Duodenal mucosa (tissue), 2 donors: ENCODE results near the gene IL1RAPL2.

ENCODE experiments used
- H3K27ac ChIP-seq: one replicate; pipeline ENCODE4 v1.7.0; 2013; ENCODE audit warnings: low read depth, low read length
- H3K27me3 ChIP-seq, 2 donors: one replicate each; pipeline ENCODE4 v1.7.0; 2013; ENCODE audit warnings: low read length in 2 of 2, control low read depth in 1 of 2; ENCODE audit not compliant: insufficient read depth in 2 of 2, control insufficient read depth in 1 of 2
- H3K36me3 ChIP-seq, 2 donors: one replicate each; pipeline ENCODE4 v1.7.0; 2013; ENCODE audit warnings: low read length in 2 of 2, control low read depth in 1 of 2; ENCODE audit not compliant: insufficient read depth in 2 of 2, control insufficient read depth in 1 of 2
- H3K4me1 ChIP-seq, 2 donors: one replicate each; pipeline ENCODE4 v1.7.0; 2013; ENCODE audit warnings: low read length in 2 of 2, control low read depth in 1 of 2; ENCODE audit not compliant: insufficient read depth in 2 of 2, control insufficient read depth in 1 of 2
- H3K4me3 ChIP-seq, 2 donors: one replicate each; pipeline ENCODE4 v1.7.0; 2013; ENCODE audit warnings: low read length in 2 of 2, low read depth in 1 of 2
- H3K9ac ChIP-seq, 2 donors: one replicate each; pipeline ENCODE4 v1.7.0; 2013; ENCODE audit warnings: low read length in 2 of 2, low read depth in 1 of 2
- H3K9me3 ChIP-seq, 2 donors: one replicate each; pipeline ENCODE4 v1.7.0; 2013; ENCODE audit warnings: low read length in 2 of 2, control low read depth in 1 of 2; ENCODE audit not compliant: control insufficient read depth in 1 of 2

Gene IL1RAPL2

GRCh38 chrX:104568304-104568915, 2.4 kb downstream of the IL1RAPL2 start:
- Histone ChIP-seq H3K36me3 (no peaks in the 10 kb centered on the region), H3K4me3 (no peak overlapping the region), H3K27me3 (peaks cover 14 to 20% of the 10 kb centered on the region in 2 donors), H3K27ac (no peak overlapping the region), H3K9ac (no peak overlapping the region), H3K9me3 (no peaks in the 10 kb centered on the region), H3K4me1 (no peaks in the 10 kb centered on the region)

GRCh38 chrX:104618106-104618895, 52.3 kb downstream of the IL1RAPL2 start:
- H3K9ac ChIP-seq: no peak overlapping the region
- no peaks in the 10 kb centered on the region for H3K9me3 ChIP-seq
- no peaks in the 10 kb centered on the region for H3K36me3 ChIP-seq
- no peaks in the 10 kb centered on the region for H3K4me1 ChIP-seq
- H3K27ac ChIP-seq: no peak overlapping the region
- no peaks in the 10 kb centered on the region for H3K27me3 ChIP-seq
- no peak overlapping the region for H3K4me3 ChIP-seq

GRCh38 chrX:104621781-104622180, 55.8 kb downstream of the IL1RAPL2 start:
- no peaks in the 10 kb centered on the region for H3K9me3 ChIP-seq

GRCh38 chrX:104641176-104641575, 75.2 kb downstream of the IL1RAPL2 start:
- Histone ChIP-seq H3K4me3 (no peak overlapping the region), H3K27me3 (no peaks in the 10 kb centered on the region), H3K27ac (no peak overlapping the region), H3K4me1 (no peaks in the 10 kb centered on the region), H3K36me3 (no peaks in the 10 kb centered on the region), H3K9ac (no peak overlapping the region), H3K9me3 (no peaks in the 10 kb centered on the region)

More at GRCh38 chrX:104621781-104622180, 55.8 kb downstream of the IL1RAPL2 start:
- no peaks in the 10 kb centered on the region for H3K4me1 ChIP-seq
- no peaks in the 10 kb centered on the region for H3K36me3 ChIP-seq
- no peaks in the 10 kb centered on the region for H3K27me3 ChIP-seq
- no peak overlapping the region for H3K4me3 ChIP-seq
- no peak overlapping the region for H3K9ac ChIP-seq
- no peak overlapping the region for H3K27ac ChIP-seq

- no peaks in the 10 kb centered on the region for H3K9me3 ChIP-seq
- no peak overlapping the region for H3K9ac ChIP-seq
- no peaks in the 10 kb centered on the region for H3K4me1 ChIP-seq
- no peaks in the 10 kb centered on the region for H3K27me3 ChIP-seq
- H3K36me3 ChIP-seq: no peaks in the 10 kb centered on the region
- no peak overlapping the region for H3K27ac ChIP-seq
- no peak overlapping the region for H3K4me3 ChIP-seq
These were observed 81.1 kb downstream of the IL1RAPL2 start for GRCh38 chrX:104647084-104647483.

- Histone ChIP-seq H3K4me3 (no peak overlapping the region), H3K36me3 (no peaks in the 10 kb centered on the region), H3K27me3 (no peaks in the 10 kb centered on the region), H3K27ac (no peak overlapping the region), H3K9ac (no peak overlapping the region), H3K9me3 (no peaks in the 10 kb centered on the region), H3K4me1 (peaks cover 9 to 12% of the 10 kb centered on the region in 2 donors)
These were observed 93.2 kb downstream of the IL1RAPL2 start for GRCh38 chrX:104659005-104659744.

- Histone ChIP-seq H3K27me3 (no peaks in the 10 kb centered on the region), H3K36me3 (no peaks in the 10 kb centered on the region), H3K4me3 (no peak overlapping the region), H3K9me3 (no peaks in the 10 kb centered on the region), H3K4me1 (peaks cover 9 to 12% of the 10 kb centered on the region in 2 donors), H3K9ac (no peak overlapping the region), H3K27ac (no peak overlapping the region)
These were observed 94.1 kb downstream of the IL1RAPL2 start for GRCh38 chrX:104660092-104660491.

- Histone ChIP-seq H3K9ac (no peak overlapping the region), H3K4me1 (peaks cover 9 to 12% of the 10 kb centered on the region in 2 donors), H3K9me3 (no peaks in the 10 kb centered on the region), H3K36me3 (no peaks in the 10 kb centered on the region), H3K4me3 (no peak overlapping the region), H3K27me3 (no peaks in the 10 kb centered on the region), H3K27ac (no peak overlapping the region)
These were observed 96.7 kb downstream of the IL1RAPL2 start for GRCh38 chrX:104662694-104663093.

GRCh38 chrX:104665691-104666090, 99.7 kb downstream of the IL1RAPL2 start:
- Histone ChIP-seq H3K4me1 (peaks cover 4 to 6% of the 10 kb centered on the region in 2 donors), H3K9me3 (no peaks in the 10 kb centered on the region), H3K4me3 (no peak overlapping the region), H3K36me3 (no peaks in the 10 kb centered on the region), H3K27me3 (no peaks in the 10 kb centered on the region), H3K9ac (no peak overlapping the region), H3K27ac (no peak overlapping the region)

GRCh38 chrX:104668550-104668949, 102.6 kb downstream of the IL1RAPL2 start:
- Histone ChIP-seq H3K9ac (no peak overlapping the region), H3K27ac (no peak overlapping the region), H3K4me3 (no peak overlapping the region), H3K4me1 (no peaks in the 10 kb centered on the region), H3K9me3 (no peaks in the 10 kb centered on the region), H3K36me3 (no peaks in the 10 kb centered on the region), H3K27me3 (no peaks in the 10 kb centered on the region)
